HAP-1 (cell line): ENCODE results near the gene MEGF6.

ENCODE experiments used
- DNase-seq, 2 experiments: peaks; one replicate each; pipeline ENCODE4 v3.0.0-alpha.2; 2016 to 2020; ENCODE audit warnings: low spot score in 2 of 2
- H3K27me3 ChIP-seq: fragments of 250-450 bp; sonication (Bioruptor Pico); 2 replicates; pipeline ENCODE4 v1.5.1; 2020; ENCODE audit warnings: low read depth, mild to moderate bottlenecking, moderate library complexity
- H3K36me3 ChIP-seq: fragments of 250-450 bp; sonication (Bioruptor Pico); replicated peaks from 2 replicates; pipeline ENCODE4 v1.5.1; 2020; ENCODE audit warnings: mild to moderate bottlenecking
- H3K4me1 ChIP-seq: fragments of 250-450 bp; sonication (Bioruptor Pico); 2 replicates; pipeline ENCODE4 v1.5.1; 2020; ENCODE audit warnings: mild to moderate bottlenecking
- H3K4me3 ChIP-seq: fragments of 250-450 bp; sonication (Bioruptor Pico); 2 replicates; pipeline ENCODE4 v1.5.1; 2020; ENCODE audit warnings: mild to moderate bottlenecking, moderate library complexity
- H3K9me3 ChIP-seq: fragments of 250-450 bp; sonication (Bioruptor Pico); 2 replicates; pipeline ENCODE4 v1.5.1; 2020; ENCODE audit warnings: mild to moderate bottlenecking, moderate library complexity
- in situ Hi-C: fragments of 300-500 bp; cut with MboI; formaldehyde crosslinking; loops from 3 replicates; pipeline ENCODE4 v1.14.3; 2020; ENCODE audit warnings: low sequenced_read_pairs, inconsistent platforms, mixed read lengths

Gene MEGF6

DNA sequence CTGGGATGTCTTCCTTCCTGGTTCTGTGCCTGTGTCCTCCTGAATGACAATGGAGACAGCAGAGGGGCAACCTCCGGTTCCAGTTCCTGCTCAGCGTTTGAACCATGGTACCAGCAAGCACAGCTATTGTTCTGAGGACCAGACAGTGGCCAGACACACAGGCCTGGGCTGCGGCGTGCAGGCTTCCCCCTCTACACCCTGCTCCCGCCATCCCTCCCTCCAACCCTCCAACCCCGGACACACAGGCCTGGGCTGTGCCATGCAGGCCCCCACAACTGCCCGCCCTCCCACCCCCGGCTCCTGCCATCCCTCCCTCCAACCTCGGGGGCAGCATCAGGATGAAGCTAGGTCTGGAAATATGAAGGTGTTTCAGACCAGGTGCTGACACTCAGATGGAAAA is 5.6 kb upstream of the MEGF6 start:
- H3K4me3 ChIP-seq, result no peak overlapping the region
- H3K4me1 ChIP-seq, result peaks cover 3% of the 10 kb centered on the region; the same call in 1 of the 2 replicates
- no peaks in the 10 kb centered on the region; the same call in 1 of the 2 replicates for H3K9me3 ChIP-seq
- H3K27me3 ChIP-seq, result peaks cover 5% of the 10 kb centered on the region; the same call in 1 of the 2 replicates
- in situ Hi-C loops, result no loop called here
- no peak for DNase-seq
- H3K36me3 ChIP-seq, result no peaks in the 10 kb centered on the region

DNA sequence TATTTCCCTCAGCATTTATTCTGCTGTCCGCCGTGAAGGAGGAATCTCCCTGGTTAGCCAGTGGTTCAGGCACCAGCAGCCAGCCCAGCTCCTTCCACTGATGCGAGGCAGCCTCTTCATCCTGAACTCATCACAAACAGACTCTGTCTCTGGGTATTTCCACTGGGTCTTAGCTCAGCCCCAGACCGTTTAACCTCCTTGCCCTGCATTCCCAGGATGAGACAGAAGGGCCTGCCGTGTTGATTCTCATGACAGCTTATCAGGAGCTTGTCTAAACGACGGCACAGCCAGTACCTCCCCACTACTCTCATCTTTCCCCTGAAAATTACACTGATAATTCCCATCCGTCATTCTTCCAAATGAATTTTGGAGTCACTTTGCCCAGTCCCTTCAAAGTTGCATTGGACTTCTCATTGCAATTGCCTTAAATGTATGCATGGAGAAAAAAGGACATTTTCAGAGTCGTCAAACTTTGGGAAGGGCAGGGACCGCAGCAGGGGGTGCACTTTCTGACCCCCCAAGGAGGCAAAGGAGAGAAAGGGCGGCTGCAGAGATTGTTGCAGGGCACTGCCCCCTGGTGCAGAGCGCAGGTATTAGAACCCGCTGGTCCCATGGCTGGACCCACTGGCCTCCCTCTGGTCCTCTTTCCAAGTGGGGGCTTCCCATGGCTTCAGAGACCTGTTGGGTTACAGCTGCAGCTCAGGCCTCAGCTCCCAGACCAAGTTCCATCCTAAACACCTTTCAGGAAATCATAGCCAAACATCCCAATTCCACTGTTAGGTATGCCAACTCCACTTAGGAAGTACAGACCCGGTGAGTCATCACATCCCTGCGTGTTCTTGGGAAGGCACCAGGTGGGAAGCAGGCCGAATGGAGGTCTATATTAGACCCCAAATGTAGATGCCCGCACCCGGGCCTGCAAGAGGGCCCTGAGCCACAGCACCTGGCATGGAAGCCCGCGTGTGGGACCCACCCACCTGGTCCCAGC is 3.7 kb upstream of the MEGF6 start:
- peaks cover 4% of the 10 kb centered on the region; the same call in 1 of the 2 replicates for H3K4me1 ChIP-seq
- H3K27me3 ChIP-seq, result peaks cover 5% of the 10 kb centered on the region; the same call in 1 of the 2 replicates
- H3K4me3 ChIP-seq, result no peak overlapping the region
- H3K9me3 ChIP-seq, result no peaks in the 10 kb centered on the region; the same call in 1 of the 2 replicates
- peak in 1 of 2 experiments; percentile 55 for DNase-seq
- no peaks in the 10 kb centered on the region for H3K36me3 ChIP-seq
- in situ Hi-C loops, result no loop called here

DNA sequence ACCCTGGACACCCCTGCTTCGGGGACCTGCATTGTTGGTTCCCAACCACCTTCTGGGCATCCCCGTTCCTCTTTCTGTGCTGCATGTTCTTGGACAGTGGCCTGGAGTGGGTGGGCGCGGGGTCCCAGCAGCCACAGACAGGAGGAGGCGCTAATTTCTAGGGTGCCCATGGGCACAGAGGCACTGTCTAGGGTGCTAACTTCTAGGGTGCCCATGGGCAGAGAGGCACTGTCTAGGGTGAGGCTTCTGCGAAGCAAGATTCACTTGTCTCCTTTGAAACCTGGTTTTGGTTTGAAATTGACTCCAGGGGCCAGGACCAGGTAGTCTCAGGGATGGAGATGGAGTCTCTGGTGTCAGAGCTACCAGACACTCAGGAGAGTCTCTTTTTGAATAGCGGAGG is 815 bp upstream of the MEGF6 start:
- Histone ChIP-seq H3K36me3 (no peaks in the 10 kb centered on the region), H3K4me3 (peak overlapping the region; percentile 32), H3K4me1 (peaks cover 4% of the 10 kb centered on the region; the same call in 1 of the 2 replicates), H3K27me3 (peaks cover 5% of the 10 kb centered on the region; the same call in 1 of the 2 replicates), H3K9me3 (no peaks in the 10 kb centered on the region; the same call in 1 of the 2 replicates)
- in situ Hi-C loops, result no loop called here
- DNase-seq, result no peak

DNA sequence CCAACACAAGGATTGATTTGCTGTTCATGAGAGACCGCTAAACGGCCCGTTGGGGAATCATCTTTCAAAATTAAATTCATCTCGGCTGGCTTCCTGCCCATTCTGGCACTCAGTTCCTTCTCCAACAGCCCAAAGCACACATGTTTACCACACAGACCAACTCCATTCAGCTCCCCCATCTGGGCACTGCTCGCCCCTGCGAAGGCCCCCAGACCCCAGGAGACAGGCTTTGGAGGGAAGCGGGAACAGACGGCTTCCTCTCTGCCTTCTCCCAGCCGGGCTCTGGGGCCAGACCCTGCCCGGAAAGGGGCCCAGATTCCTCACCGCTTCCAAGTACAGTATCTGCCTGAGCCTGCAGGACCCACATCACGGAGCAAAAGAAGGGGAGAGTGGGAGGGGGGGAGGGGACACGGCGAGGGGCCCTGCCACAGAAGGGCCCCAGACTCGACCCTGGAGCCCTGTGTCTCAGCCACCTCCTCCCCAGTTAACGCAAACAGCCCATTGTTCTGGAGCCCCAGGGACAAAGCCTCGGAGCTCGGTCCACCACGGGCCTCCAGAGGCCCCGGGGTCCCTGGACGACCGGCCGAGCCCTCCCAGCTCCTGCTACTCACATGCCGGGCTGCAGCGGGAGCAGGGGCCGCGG is 660 bp downstream of the MEGF6 start:
- DNase-seq, result peak in 1 of 2 experiments; percentile 27
- Histone ChIP-seq H3K27me3 (peaks cover 5% of the 10 kb centered on the region; the same call in 1 of the 2 replicates), H3K36me3 (no peaks in the 10 kb centered on the region), H3K9me3 (no peaks in the 10 kb centered on the region; the same call in 1 of the 2 replicates), H3K4me1 (peaks cover 4% of the 10 kb centered on the region; the same call in 1 of the 2 replicates), H3K4me3 (peak overlapping the region; percentile 45)
- in situ Hi-C loops, result no loop called here

DNA sequence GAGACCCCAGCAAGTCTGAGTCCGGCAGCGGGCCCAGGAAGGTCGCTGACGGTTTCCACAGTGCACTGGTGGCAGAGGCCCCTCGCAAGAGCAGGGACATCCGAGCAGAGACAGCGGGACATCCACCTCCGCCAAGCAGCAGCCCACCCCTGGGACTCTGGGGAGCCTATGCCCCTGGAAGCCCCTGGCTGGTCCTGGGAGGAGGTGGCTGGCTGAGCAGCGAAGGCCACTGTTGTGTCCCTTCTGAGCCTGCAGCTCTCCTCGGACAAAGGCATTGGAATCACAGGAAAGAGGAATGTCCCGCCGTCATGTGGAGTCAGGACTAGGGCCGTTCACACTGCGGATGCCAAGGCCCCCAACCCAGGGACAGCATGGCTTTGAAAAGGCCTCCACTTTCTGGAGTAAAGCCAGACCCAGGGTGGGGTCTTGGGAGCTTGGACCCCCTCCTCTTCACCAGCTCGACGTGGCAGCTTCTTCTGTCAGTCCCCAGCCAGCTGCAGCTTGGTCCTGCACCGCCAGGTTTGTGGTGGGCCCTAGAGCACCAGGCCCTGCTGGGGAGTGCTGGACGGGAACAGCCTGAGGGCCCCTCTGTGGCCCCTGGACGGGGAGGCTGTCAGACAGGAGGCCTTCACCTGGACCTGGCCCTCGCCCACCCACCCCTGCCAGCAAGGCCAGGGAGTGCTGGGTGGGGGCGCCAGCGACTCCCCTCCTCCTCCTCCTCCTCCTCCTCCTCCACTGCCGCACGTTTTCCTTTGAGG is 1.4 kb downstream of the MEGF6 start:
- no peaks in the 10 kb centered on the region; the same call in 1 of the 2 replicates for H3K9me3 ChIP-seq
- peaks cover 5% of the 10 kb centered on the region; the same call in 1 of the 2 replicates for H3K27me3 ChIP-seq
- DNase-seq, result no peak
- H3K4me3 ChIP-seq, result peak overlapping the region; percentile 45
- in situ Hi-C loops, result no loop called here
- H3K4me1 ChIP-seq, result peaks cover 4% of the 10 kb centered on the region; the same call in 1 of the 2 replicates
- no peaks in the 10 kb centered on the region for H3K36me3 ChIP-seq

DNA sequence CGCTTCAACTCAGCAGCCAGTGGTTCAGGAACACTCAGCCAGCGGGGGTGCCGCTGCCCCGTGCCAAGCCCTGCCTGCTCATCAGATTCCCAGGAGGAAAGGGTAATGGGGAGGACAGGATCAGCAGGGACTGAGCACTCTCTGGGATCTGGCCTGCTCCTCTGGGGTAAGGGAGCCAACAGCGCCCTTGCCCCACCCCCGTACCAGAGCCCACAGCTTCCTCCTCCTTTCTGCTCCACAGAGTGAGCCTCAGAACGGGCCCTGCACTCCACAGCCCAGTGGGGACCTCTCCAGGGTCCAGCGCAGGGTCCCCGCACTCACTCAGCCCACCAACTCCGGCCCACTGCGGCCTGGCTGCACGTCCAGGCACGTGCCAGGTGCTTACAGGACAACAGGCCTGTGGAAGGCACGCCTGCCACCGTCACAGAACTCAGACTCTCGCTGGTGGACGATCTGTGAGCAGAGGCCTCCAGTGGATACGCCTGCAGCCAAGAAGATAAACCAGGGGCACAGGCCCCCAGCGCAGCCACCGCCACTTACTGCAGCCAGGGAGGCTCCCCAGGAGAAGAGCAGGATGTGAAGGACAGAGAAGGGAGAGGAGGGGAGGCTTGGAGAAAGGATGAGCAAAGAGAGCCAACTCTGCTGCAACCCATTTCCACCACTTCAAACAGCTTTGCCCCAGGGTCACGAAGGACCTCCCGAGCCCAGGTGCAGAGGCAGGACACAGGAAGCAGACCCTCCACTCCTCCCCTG is 2.1 kb downstream of the MEGF6 start:
- no peaks in the 10 kb centered on the region for H3K36me3 ChIP-seq
- no peak for DNase-seq
- H3K9me3 ChIP-seq, result no peaks in the 10 kb centered on the region; the same call in 1 of the 2 replicates
- in situ Hi-C loops, result no loop called here
- peaks cover 3% of the 10 kb centered on the region; the same call in 1 of the 2 replicates for H3K27me3 ChIP-seq
- no peak overlapping the region for H3K4me3 ChIP-seq
- peaks cover 4% of the 10 kb centered on the region; the same call in 1 of the 2 replicates for H3K4me1 ChIP-seq

DNA sequence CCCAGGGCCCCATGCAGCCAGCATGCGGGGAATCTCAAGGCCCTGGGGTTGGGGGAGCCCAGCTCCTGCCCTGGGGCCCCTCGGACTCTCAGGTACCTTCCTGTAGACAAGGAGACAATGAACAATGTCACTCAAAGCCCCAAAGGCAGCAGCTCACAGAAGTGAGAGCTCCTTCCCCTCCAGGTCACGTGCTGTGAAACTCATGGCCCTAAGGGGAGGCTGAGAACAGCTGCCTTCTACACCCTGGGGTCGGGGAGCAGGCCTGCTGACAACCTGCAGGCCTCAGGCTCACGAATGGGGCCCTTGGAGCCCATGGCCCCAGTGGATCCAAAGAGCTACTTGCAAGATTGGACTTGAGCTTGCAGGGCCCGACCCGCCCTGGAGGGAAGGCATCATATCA is 3.2 kb downstream of the MEGF6 start:
- H3K4me1 ChIP-seq, result peaks cover 4% of the 10 kb centered on the region; the same call in 1 of the 2 replicates
- H3K9me3 ChIP-seq, result no peaks in the 10 kb centered on the region; the same call in 1 of the 2 replicates
- no peak for DNase-seq
- peaks cover 3% of the 10 kb centered on the region; the same call in 1 of the 2 replicates for H3K27me3 ChIP-seq
- in situ Hi-C loops, result no loop called here
- no peaks in the 10 kb centered on the region for H3K36me3 ChIP-seq
- H3K4me3 ChIP-seq, result no peak overlapping the region

DNA sequence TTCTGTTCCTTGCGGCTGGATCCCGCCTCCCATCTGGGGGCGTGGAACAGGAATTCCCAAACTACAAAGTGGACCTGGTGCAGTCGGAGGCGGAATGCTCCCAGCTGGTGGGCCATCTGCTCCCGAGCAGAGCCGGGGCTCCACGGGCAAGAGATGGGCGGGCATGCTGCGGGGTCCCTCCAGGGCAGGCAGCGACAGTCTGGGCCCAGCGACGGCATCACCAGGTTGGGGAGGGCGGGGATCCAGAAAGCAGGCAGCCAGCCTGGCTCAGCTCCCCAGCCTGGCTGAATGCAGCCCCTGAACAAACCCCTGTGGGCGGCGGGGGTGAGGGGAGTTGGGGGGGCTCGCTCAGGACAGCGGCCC is 3.6 kb downstream of the MEGF6 start:
- Histone ChIP-seq H3K4me1 (peaks cover 4% of the 10 kb centered on the region; the same call in 1 of the 2 replicates), H3K36me3 (no peaks in the 10 kb centered on the region), H3K9me3 (no peaks in the 10 kb centered on the region; the same call in 1 of the 2 replicates), H3K4me3 (no peak overlapping the region), H3K27me3 (peaks cover 3% of the 10 kb centered on the region; the same call in 1 of the 2 replicates)
- in situ Hi-C loops, result no loop called here
- no peak for DNase-seq

DNA sequence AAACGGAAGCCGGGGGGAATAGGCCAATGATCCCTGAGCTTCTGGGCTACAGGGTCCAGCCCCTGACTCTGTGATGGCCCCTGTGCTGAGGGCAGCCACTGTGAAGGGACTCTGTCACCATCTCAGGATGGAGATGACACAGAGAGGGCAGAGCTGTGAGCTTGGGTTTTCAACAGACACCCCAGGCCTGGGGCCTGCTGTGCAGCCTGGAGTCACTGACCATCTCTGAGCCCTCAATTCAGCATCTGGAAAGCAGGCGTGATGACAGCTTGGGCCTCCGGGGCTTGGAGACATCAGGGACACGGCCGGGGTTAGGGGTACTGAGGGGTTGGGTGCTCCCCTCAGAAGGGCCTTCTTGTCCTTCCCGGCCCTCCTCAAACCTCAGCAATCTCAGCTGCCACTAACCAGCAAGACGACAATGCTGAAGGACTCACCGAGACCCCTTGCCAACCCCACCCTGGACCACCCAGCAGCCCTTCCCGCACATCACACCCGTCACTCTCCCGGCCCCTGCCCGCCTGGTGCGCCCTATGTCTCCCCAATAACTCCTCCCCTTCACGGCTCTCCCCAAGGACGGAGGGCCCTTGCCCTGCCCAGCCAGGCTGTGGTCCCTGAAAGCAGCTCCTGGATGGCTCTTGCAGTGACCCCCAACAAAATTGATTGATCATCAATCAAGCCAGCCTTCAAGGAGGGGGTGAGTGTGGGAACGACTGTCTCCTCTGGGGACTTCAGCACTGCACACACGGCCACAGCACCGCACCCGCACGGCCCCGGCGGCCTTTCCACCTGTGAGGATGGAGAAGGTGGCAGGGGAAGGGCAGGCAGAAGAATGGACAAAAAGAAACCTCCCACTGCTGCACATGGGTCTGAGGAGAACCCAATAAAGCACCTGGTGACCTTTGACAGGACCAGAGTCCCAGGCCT is 4.3 kb downstream of the MEGF6 start:
- in situ Hi-C loops, result no loop called here
- Histone ChIP-seq H3K4me3 (no peak overlapping the region), H3K36me3 (no peaks in the 10 kb centered on the region), H3K4me1 (peaks cover 3% of the 10 kb centered on the region; the same call in 1 of the 2 replicates), H3K9me3 (no peaks in the 10 kb centered on the region; the same call in 1 of the 2 replicates), H3K27me3 (peaks cover 2% of the 10 kb centered on the region; the same call in 1 of the 2 replicates)
- no peak for DNase-seq

DNA sequence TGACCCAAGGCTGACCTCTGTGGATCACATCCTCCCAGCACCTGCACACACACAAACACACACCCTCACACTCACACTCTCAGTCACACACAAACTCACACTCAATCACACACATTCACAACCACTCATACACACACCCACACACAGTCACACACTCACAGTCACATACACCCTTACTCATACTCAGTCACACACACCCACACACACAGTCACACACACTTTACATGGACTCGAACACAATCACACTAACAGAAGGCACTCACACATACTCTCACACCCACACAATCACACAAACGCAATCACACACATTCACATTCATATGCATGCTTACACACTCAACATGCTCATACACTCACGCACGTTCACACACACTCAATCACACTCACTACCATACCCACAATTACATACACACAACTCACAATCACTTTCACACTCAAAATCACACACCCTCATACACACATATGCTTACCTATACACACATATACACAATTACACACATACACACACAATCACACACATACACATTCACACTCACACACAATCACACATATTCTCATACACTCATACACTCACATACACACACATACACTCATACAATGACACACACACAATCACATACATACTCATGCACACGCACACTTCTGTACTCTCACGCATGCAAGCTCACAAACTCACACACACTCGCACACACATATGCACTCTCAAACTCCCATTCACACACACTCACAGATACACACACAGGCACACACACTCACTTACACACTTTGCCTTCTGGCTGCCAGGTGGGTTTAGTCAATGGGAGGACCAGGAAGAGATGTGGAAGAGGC is 6.1 kb downstream of the MEGF6 start:
- in situ Hi-C loops, result no loop called here
- Histone ChIP-seq H3K4me3 (no peak overlapping the region), H3K9me3 (no peaks in the 10 kb centered on the region), H3K4me1 (no peaks in the 10 kb centered on the region), H3K36me3 (no peaks in the 10 kb centered on the region), H3K27me3 (no peaks in the 10 kb centered on the region)
- DNase-seq, result no peak

DNA sequence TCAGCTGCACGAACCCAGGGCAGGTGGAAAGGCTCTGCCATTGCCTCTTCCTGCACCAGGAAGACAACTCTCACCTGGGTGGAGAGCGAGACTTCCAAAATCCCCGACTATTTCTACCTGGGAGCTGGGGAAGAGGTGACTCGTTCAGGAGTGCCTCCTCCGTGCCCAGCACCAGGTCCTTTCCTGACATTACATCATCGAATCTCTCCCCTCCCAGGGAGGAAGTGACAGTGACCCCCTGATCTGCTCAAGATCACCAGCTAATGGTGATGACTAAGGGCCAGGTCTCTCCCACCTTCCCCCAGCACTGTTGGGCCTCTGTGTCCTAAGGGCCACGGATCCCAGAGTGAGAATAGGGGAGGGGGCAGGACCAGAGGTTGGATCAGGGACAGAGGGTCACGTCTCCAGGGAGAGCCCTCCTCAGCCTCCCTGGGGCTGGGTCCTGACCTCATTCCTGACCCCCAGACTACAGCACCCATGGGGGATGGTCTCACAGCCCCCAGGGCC is 6.8 kb downstream of the MEGF6 start:
- no peak for DNase-seq
- in situ Hi-C loops, result no loop called here
- Histone ChIP-seq H3K36me3 (no peaks in the 10 kb centered on the region), H3K27me3 (no peaks in the 10 kb centered on the region), H3K4me3 (no peak overlapping the region), H3K9me3 (no peaks in the 10 kb centered on the region), H3K4me1 (no peaks in the 10 kb centered on the region)
